ENCODE measurements around the gene METTL14.

- no peak for TF ChIP-seq EZH2phosphoT487 (IDR thresholded peaks at IDR 0.05; ENCODE audit: low read depth)
- TF ChIP-seq CTCF (IDR thresholded peaks at IDR 0.05; ENCODE audit: low read depth, low read length): no peak
Observed at GRCh38 chr4:118743867-118744266, 58.7 kb downstream of the METTL14 start.
